Measurements from ENCODE around the gene CSNK1A1.

The CSNK1A1 gene

GRCh38 chr5:149528281-149529060 lies 22.8 kb downstream of the CSNK1A1 start:
- TF ChIP-seq CTCF (IDR thresholded peaks at IDR 0.05; ENCODE audit: extremely low read depth, missing control alignments) = no peak
- no peak for DNase-seq (ENCODE audit: low spot score)

GRCh38 chr5:149526845-149527590 lies 24.2 kb downstream of the CSNK1A1 start:
- TF ChIP-seq CTCF (IDR thresholded peaks at IDR 0.05; ENCODE audit: extremely low read depth, missing control alignments) = no peak
- DNase-seq (ENCODE audit: low spot score) = no peak

GRCh38 chr5:149521739-149522685 lies 29.2 kb downstream of the CSNK1A1 start:
- no peak for TF ChIP-seq CTCF (IDR thresholded peaks at IDR 0.05; ENCODE audit: extremely low read depth, missing control alignments)
- DNase-seq (ENCODE audit: low spot score) = no peak

- no peak for DNase-seq (ENCODE audit: low spot score)
- TF ChIP-seq CTCF (IDR thresholded peaks at IDR 0.05; ENCODE audit: extremely low read depth, missing control alignments) = no peak
Measured at GRCh38 chr5:149519601-149520000, 31.6 kb downstream of the CSNK1A1 start.

GRCh38 chr5:149518620-149519019 lies 32.6 kb downstream of the CSNK1A1 start:
- no peak for TF ChIP-seq CTCF (IDR thresholded peaks at IDR 0.05; ENCODE audit: extremely low read depth, missing control alignments)
- no peak for DNase-seq (ENCODE audit: low spot score)

GRCh38 chr5:149517461-149518122 lies 33.6 kb downstream of the CSNK1A1 start:
- DNase-seq (ENCODE audit: low spot score) = no peak
- no peak for TF ChIP-seq CTCF (IDR thresholded peaks at IDR 0.05; ENCODE audit: extremely low read depth, missing control alignments)
